Urothelium cell line (cell line): Measurements from ENCODE around the gene ARHGEF16.

Experiments used
- DNase-seq: peaks from one replicate; pipeline ENCODE4 v3.0.0; 2011; ENCODE audit warnings: low spot score, mixed read lengths
- FAIRE-seq: peaks from 2 replicates; lab custom pipeline; 2011; peaks lifted over from hg19 to GRCh38; lab: Jason Lieb, UNC

ARHGEF16 gene

GRCh38 chr1:3454811-3455618 lies 550 bp downstream of the ARHGEF16 start:
- DNase-seq (peak; percentile 24), FAIRE-seq (no peak)

DNA sequence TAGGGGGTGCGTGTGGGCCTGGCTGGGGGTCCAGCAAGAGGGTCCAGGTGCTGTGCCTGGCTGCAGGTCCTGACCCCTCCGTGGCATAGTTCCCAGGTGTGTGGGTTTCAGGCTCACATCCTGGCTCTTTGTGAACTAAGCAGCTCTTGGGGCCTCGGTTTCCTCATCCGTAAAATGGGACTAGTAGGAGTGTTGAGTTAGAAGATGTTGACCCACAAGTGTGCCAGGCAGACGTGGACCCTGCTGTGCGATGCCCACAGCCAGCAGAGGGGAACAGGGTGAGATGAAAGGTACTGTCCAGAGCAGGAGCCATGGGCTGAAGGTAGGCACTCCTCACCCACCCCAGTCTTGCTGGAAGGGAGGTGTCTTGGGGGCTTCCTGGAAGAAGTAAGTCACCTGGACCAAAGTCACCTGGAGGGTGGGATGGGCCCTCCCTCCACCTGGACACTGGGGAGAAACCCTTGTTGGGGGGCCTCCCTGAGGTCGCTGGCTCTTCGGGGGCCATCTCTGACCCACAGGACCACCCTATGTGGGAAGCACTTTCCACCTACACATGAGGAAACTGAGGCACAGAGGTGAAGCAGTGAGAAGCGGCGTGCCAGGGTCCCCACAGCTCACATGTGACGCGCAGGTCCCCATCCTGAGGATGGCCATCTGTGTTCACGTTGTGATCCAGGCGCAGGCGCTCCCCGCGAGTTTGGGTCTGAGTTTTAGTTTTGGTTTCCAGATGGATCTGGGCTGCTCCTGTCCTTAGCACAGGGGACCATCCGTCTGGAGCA lies 1.4 kb downstream of the ARHGEF16 start:
- DNase-seq (no peak), FAIRE-seq (no peak)

DNA sequence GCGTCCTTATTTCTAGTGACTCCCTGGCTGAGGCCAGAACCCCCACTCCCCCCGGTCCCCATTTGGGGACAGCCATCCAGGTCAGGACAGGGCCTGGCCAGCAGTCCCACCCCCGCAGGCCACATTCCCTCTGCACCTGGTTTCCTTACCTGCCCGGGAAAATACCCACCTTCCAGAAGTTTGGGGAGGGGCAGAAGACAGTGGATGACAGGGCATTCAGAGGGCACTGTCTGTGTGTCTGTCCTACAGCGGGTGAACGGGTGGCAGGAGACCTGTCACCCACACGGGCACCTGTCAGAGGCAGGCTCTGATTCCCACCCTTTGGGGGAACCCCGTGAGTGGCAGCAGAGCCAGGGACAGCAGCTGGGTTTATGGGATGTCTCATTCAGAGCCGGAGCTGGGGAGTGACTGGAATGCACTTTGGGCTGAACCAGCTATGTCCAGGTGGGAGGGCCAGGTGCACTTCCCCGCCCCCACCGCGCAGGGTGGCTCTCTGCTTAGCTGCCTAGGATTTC lies 2.0 kb downstream of the ARHGEF16 start:
- no peak for DNase-seq
- no peak for FAIRE-seq

DNA sequence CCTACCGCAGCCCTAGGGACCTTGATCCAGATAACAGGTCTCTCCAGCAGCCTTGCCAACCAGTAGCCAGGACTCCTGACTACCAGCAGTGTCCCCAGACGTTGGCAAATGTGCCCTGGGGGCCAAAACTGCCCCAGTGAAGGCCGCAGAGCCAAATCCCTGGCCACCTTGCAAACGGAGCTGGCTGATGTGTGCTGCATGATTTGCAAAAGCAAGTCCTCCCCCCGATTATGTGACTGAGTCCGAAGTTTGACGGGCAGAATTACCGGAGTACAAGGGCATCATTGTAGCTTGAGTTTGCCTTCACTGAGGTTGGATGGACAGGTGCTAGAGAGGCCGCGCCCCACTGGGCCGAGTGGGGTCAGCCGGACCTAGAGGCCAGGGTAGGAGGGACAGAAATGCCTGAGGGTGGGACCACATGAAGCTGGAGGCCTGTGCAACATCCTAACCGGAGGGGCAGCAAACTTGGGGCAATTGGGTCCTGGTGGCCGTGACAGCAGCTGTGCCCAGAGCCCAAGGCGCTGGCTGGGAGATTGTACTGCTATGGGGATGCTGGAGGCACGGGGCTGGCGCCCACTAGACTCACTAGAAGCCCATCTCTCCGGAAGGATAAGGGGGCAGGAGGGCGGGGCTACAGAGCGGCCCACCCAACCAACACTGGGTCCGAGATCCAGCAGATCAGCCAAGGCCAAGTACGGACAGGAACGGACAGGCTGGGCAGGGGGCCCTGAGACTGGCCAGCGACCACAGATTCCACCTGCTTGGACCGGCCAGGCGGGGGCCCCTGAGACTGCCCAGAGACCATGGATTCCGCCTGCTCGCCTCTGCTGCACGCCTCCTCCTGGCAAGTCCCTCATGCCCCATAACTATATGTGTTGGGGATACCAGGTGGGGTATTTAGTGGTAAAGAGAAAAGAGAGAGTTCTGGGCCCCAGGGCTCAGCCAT lies 2.8 kb downstream of the ARHGEF16 start:
- no peak for FAIRE-seq
- DNase-seq, result no peak

DNA sequence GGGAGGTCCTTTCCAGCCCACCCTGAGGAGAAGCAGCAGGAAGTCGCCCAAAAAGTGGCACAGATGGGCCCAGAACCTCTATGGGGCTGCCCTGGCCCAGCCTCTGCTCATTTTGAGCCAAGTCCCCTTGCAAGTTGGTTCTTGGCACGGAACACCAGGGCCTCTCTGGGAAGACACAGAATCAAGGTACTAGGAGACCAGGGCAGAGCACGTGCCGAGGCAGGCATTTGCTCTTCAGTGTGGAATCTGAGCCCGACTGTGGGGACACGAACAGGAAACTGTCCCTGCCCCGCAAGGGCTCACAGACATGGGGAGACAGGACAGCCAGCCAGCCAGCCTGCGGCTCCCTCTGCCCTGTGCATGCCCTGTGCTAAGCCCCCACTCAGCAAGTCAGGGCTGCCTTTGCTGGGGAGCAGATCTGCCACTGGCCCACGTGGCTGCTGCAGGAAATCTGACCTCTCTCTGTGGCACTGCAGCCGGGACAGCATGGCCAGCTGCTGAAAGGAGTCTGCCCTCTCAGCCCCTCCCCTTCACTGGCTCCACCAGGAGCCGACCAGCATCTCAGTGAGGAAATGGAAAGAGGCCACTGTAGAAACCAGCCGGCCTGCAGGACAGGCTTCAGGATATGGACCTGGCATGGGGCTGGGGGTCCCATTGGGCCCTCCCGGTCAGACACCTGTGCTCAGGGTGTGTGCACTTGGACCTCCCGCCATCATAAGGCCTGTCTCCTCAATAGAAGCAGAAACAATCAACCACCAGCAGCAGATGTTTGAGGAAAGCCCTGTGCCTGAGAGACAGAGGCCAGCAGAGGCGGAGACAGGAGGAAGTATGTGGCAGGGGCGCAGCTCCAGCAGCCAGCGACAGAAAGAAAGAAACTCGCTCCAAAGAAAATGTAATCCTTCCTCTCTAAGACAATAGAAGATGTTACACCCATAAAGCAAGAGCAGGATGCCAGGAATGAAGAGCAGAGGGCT lies 3.7 kb downstream of the ARHGEF16 start:
- no peak for FAIRE-seq

GRCh38 chr1:3459051-3459908 lies 4.8 kb downstream of the ARHGEF16 start:
- FAIRE-seq (no peak), DNase-seq (no peak)

More for the DNA sequence above, 3.7 kb downstream of the ARHGEF16 start:
- DNase-seq, result no peak

DNA sequence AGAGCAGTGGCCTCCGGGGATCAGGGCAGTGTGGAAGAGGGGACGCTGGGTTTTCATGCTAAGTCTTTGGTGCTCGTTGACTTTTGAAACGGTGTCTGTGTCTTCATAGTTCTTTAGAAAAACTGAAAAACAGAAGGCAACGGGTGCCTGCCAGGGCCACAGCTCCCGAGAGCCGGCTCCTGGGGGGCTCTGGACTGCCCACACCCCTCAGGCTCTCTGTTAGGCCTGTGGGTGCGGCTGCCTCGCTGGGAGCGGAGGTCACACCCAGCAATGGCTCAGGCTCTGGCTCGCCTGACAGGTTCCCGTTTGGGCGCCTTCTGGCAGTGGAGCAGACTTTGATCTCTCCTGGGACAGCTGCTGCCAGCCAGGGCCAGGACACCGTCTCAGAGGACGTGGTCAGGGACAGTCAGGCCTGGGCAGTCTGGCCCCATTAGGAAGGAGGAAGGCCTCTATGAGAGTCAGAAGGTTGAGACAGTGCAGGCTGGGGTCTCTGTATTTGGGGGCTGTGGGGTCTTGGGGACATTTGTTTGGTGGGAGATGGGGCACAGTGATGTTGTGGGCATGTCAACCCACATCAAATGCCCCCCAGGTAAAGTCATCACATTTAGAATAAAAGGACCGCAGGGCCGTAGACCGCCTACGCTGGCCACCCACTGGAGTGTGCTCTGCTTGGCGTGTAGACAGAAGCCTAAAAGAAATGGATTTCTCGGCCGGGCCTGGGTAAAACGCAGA lies 5.6 kb downstream of the ARHGEF16 start:
- FAIRE-seq (no peak), DNase-seq (no peak)

GRCh38 chr1:3460672-3461131 lies 6.2 kb downstream of the ARHGEF16 start:
- no peak for DNase-seq
- FAIRE-seq, result no peak

GRCh38 chr1:3461238-3461933 lies 6.9 kb downstream of the ARHGEF16 start:
- FAIRE-seq (no peak), DNase-seq (no peak)

- FAIRE-seq, result no peak
Observed at GRCh38 chr1:3461934-3462275, 7.4 kb downstream of the ARHGEF16 start.

GRCh38 chr1:3462356-3463012 lies 8.0 kb downstream of the ARHGEF16 start:
- DNase-seq (no peak), FAIRE-seq (no peak)

More at GRCh38 chr1:3461934-3462275, 7.4 kb downstream of the ARHGEF16 start:
- no peak for DNase-seq

- no peak for DNase-seq
- no peak for FAIRE-seq
Observed at GRCh38 chr1:3463013-3463385, 8.5 kb downstream of the ARHGEF16 start.

GRCh38 chr1:3463408-3463863 lies 9.0 kb downstream of the ARHGEF16 start:
- no peak for DNase-seq
- no peak for FAIRE-seq

DNA sequence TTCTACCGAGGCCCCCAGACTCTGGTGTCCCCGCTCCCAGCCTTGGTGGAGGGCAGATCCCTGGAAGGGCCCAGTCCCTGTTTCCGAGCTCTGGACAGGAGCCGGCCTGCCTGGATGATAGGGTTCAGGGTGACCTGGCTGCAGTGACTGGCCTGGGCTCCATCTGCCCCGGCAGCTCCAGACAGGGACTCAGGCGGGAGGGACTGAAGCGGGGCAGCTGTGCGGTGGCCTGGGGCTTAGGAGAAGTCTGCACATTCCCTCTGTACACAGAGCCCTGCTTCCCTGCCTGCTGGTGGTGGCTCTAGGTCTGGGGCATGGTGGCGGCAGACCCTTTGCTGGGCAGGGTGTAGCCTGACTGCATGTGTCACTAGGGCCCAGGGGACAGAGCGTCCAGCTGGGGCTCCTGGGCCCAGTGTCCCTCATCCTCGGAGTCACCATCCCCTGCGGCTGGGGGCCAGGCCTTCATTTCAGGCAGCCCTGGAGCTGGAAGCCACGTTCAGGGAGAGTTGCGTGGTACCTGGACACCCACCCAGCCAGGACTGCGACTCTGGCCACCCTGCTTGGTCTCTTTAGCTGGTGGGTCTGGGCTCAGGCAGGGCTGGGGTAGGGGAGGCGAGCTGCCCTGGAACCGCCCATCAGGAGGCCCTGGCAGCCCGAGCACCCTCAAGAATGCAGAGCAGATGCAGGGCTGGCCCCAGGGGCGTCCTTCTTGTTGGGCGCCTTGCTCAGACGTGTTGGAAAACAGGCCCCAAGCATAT lies 9.6 kb downstream of the ARHGEF16 start:
- FAIRE-seq (no peak), DNase-seq (no peak)

DNA sequence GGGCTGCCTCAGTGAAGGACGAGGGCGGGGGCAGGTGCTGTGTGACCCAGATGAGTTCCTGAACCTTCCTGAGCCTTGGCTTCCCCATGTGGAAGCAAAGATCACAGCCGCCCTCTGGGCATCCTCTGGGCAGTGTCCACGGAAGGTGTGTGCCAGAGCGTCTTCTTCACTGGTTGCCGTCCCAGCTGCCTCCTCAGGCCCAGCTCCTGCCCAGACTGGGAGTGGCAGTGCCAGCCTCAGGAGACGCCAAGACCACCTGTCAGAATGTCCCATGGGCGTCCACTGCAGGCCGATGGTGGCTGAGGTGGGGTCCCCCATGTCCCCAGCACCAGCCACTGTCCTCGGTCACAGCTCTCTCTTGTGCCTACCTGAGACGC lies 10.2 kb downstream of the ARHGEF16 start:
- no peak for FAIRE-seq
- DNase-seq, result no peak
